Kidney (tissue), 14 donors: ENCODE measurements around the gene PHF23. TPM values are rescaled to one million over a fixed set of nuclear protein-coding genes. Genes with fewer than 3 reads are reported as not detected.
A peak's percentile ranks its signal among the peaks of the same experiment; 100 is the strongest.

Source experiments
- DNase-seq, 5 donors: peaks; one replicate each; pipeline ENCODE4 v3.0.0-alpha.2; 2013 to 2020
- FAIRE-seq: peaks from 2 replicates; lab custom pipeline; 2012; peaks lifted over from hg19 to GRCh38; lab: Jason Lieb, UNC
- H3K27ac ChIP-seq, 2 donors: one replicate each; pipeline ENCODE4 v1.7.0; 2013; ENCODE audit warnings: low read depth in 2 of 2, low read length in 2 of 2, inconsistent platforms in 1 of 2
- H3K27me3 ChIP-seq: one replicate; pipeline ENCODE4 v1.7.1; 2013; ENCODE audit warnings: low read length, inconsistent platforms; ENCODE audit not compliant: control insufficient read depth, insufficient read depth
- H3K36me3 ChIP-seq, 3 donors: one replicate each; pipeline versions ENCODE4 v1.7.0 to v1.7.1; 2013; ENCODE audit warnings: low read length in 3 of 3, control low read depth in 1 of 3, inconsistent platforms in 1 of 3; ENCODE audit not compliant: insufficient read depth in 3 of 3, control insufficient read depth in 2 of 3
- H3K4me1 ChIP-seq, 3 donors: one replicate each; pipeline versions ENCODE4 v1.7.0 to v1.7.1; 2013; ENCODE audit warnings: low read length in 3 of 3, inconsistent platforms in 1 of 3, low read depth in 1 of 3; ENCODE audit not compliant: control insufficient read depth in 2 of 3, insufficient read depth in 2 of 3
- H3K4me3 ChIP-seq, 3 donors: one replicate each; pipeline versions ENCODE4 v1.7.0 to v1.8.1; 2013; ENCODE audit warnings: low read length in 3 of 3, control low read depth in 1 of 3, inconsistent platforms in 1 of 3
- H3K9ac ChIP-seq, 3 donors: one replicate each; pipeline versions ENCODE4 v1.7.0 to v1.7.1; 2013; ENCODE audit warnings: low read length in 3 of 3, control low read depth in 1 of 3, inconsistent platforms in 1 of 3
- H3K9me3 ChIP-seq, 3 donors: one replicate each; pipeline versions ENCODE4 v1.7.0 to v1.7.1; 2013; ENCODE audit warnings: low read length in 3 of 3, control low read depth in 1 of 3, inconsistent platforms in 1 of 3; ENCODE audit not compliant: control insufficient read depth in 2 of 3, insufficient read depth in 1 of 3
- intact Hi-C: fragments of 100-400 bp; cut with DNase I; formaldehyde crosslinking; loops from one replicate; pipeline ENCODE4 v1.11.1; 2022
- microRNA-seq: library from miRNA; unstranded; fragments of <30 nt; microRNA quantifications from one replicate; pipeline ENCODE4 v1.2.0, GENCODE V29; 2020
- polyA plus RNA-seq: library from polyadenylated mRNA; stranded (reverse); fragments of 350-450 nt; fragmentation: Illumina TruSeq; extraction: RNeasy Lipid Tissue Mini Kit (QIAGEN cat#74804); gene quantifications from one replicate; pipeline ENCODE4 v1.2.3, GENCODE V29; 2014; ENCODE audit warnings: low read depth, low replicate concordance; ENCODE audit not compliant: insufficient read depth
- total RNA-seq: library from RNA; stranded (reverse); fragmentation: NEBNext Ultra II Directional; extraction: Animal tissue kit (Norgen Biotek cat#: 25700); gene quantifications from one replicate; pipeline ENCODE4 v1.2.1, GENCODE V29; 2021
- TF ChIP-seq, protein P1 (sequence below): IDR thresholded peaks from 3 replicates; pipeline ENCODE4 v1.5.1; 2012; ENCODE audit warnings: mild to moderate bottlenecking, moderate library complexity, borderline replicate concordance; ENCODE audit not compliant: insufficient read depth; ENCODE audit errors: extremely low read depth
- donor health status: control.
- donor health status: control.
- donor health status: control.
- donor health status: control.
- donor health status: control.
- donor health status: DM: yes; HTN: yes; CAD: no.
- donor health status: Normal renal cell carcinoma (clear cell type).

PHF23 gene
- total and polyA plus RNA-seq, 2 donors from 2014 or later, result 28.1 to 48.5 TPM

DNA sequence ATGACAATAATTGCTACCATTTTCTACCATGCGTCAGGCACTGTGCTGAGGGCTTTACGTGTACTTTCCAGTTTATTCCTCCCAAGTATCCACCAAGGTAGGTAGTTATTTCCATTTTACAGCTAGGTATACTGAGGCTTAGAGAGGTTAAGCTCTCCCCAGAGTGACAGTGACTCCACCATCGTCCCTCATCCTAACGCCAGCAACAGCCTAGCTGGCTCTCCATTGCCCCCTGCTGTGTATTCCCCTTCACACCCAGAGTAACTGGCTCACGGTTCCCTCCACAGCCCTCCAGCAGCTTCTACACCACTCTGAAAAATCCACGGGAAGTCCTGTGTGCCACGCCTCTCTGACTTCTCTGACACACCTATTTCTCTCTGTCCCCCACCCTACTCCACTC is 53.0 kb downstream of the PHF23 start:
- intact Hi-C loops, result no loop called here
- Histone ChIP-seq H3K4me1 (peaks cover 0 to 3% (median 3%) of the 10 kb centered on the region in 3 donors), H3K27me3 (no peaks in the 10 kb centered on the region), H3K4me3 (no peak overlapping the region), H3K27ac (no peak overlapping the region), H3K9me3 (no peaks in the 10 kb centered on the region), H3K9ac (no peak overlapping the region), H3K36me3 (no peaks in the 10 kb centered on the region)
- TF ChIP-seq, protein P1, sequence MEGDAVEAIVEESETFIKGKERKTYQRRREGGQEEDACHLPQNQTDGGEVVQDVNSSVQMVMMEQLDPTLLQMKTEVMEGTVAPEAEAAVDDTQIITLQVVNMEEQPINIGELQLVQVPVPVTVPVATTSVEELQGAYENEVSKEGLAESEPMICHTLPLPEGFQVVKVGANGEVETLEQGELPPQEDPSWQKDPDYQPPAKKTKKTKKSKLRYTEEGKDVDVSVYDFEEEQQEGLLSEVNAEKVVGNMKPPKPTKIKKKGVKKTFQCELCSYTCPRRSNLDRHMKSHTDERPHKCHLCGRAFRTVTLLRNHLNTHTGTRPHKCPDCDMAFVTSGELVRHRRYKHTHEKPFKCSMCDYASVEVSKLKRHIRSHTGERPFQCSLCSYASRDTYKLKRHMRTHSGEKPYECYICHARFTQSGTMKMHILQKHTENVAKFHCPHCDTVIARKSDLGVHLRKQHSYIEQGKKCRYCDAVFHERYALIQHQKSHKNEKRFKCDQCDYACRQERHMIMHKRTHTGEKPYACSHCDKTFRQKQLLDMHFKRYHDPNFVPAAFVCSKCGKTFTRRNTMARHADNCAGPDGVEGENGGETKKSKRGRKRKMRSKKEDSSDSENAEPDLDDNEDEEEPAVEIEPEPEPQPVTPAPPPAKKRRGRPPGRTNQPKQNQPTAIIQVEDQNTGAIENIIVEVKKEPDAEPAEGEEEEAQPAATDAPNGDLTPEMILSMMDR, result no peak
- DNase-seq, result no peak
- no peak for FAIRE-seq

Small RNA genes lying within 50 kb of the gene (microRNA-seq; reads per million reads assigned to microRNA genes)
- gene MIR324, result 788 reads per million, percentile 78 among the genes with 10 or more reads in this experiment

Other genes starting within 250 kb of the PHF23 start
Only the 30 nearest of the 36 such genes appear.
- gene SLC16A13, start 203.4 kb downstream of the PHF23 start, total RNA-seq, result 6.5 TPM
- 11.6 TPM for gene SLC16A13, start 203.4 kb downstream of the PHF23 start, polyA plus RNA-seq
- 2.1 TPM for gene SLC16A11, start 195.4 kb downstream of the PHF23 start, total RNA-seq
- 7.8 TPM for gene SLC16A11, start 195.4 kb downstream of the PHF23 start, polyA plus RNA-seq
- 16.1 TPM for gene CLEC10A, start 159.2 kb downstream of the PHF23 start, total RNA-seq
- gene CLEC10A, start 159.2 kb downstream of the PHF23 start, polyA plus RNA-seq, result 1.5 TPM
- gene ASGR2, start 124.6 kb downstream of the PHF23 start, total RNA-seq, result 1.2 TPM
- 1.4 TPM for gene ASGR2, start 124.6 kb downstream of the PHF23 start, polyA plus RNA-seq
- 2.1 TPM for gene ASGR1, start 60.1 kb downstream of the PHF23 start, total RNA-seq
- 1.4 TPM for gene ASGR1, start 60.1 kb downstream of the PHF23 start, polyA plus RNA-seq
- gene DLG4, start 19.6 kb downstream of the PHF23 start, total RNA-seq, result 18.9 TPM
- gene DLG4, start 19.6 kb downstream of the PHF23 start, polyA plus RNA-seq, result 6.6 TPM
- gene ACADVL, start 19.5 kb downstream of the PHF23 start, total RNA-seq, result 689 TPM
- 1,202 TPM for gene ACADVL, start 19.5 kb downstream of the PHF23 start, polyA plus RNA-seq
- 35.8 TPM for gene DVL2, start 4.9 kb downstream of the PHF23 start, total RNA-seq
- gene DVL2, start 4.9 kb downstream of the PHF23 start, polyA plus RNA-seq, result 18.0 TPM
- gene GABARAP, start 3.0 kb upstream of the PHF23 start, total RNA-seq, result 477 TPM
- 1,483 TPM for gene GABARAP, start 3.0 kb upstream of the PHF23 start, polyA plus RNA-seq
- gene CTDNEP1, start 12.3 kb upstream of the PHF23 start, total RNA-seq, result 113 TPM
- 124 TPM for gene CTDNEP1, start 12.3 kb upstream of the PHF23 start, polyA plus RNA-seq
- gene ELP5, start 12.8 kb upstream of the PHF23 start, total RNA-seq, result 41.9 TPM
- 110 TPM for gene ELP5, start 12.8 kb upstream of the PHF23 start, polyA plus RNA-seq
- 233 TPM for gene CLDN7, start 23.0 kb upstream of the PHF23 start, total RNA-seq
- 119 TPM for gene CLDN7, start 23.0 kb upstream of the PHF23 start, polyA plus RNA-seq
- 4.2 TPM for gene SLC2A4, start 42.3 kb upstream of the PHF23 start, total RNA-seq
- 2.8 TPM for gene SLC2A4, start 42.3 kb upstream of the PHF23 start, polyA plus RNA-seq
- 1.3 TPM for gene YBX2, start 55.2 kb upstream of the PHF23 start, total RNA-seq
- 3.3 TPM for gene YBX2, start 55.2 kb upstream of the PHF23 start, polyA plus RNA-seq
- gene EIF5A, start 68.2 kb upstream of the PHF23 start, total RNA-seq, result 306 TPM
- gene EIF5A, start 68.2 kb upstream of the PHF23 start, polyA plus RNA-seq, result 434 TPM
- 67.0 TPM for gene GPS2, start 75.9 kb upstream of the PHF23 start, total RNA-seq
- 101 TPM for gene GPS2, start 75.9 kb upstream of the PHF23 start, polyA plus RNA-seq
- 44.7 TPM for gene NEURL4, start 89.9 kb upstream of the PHF23 start, total RNA-seq
- 21.2 TPM for gene NEURL4, start 89.9 kb upstream of the PHF23 start, polyA plus RNA-seq
- gene ACAP1, start 97.1 kb upstream of the PHF23 start, total RNA-seq, result 26.0 TPM
- gene ACAP1, start 97.1 kb upstream of the PHF23 start, polyA plus RNA-seq, result 9.9 TPM
- 14.4 TPM for gene KCTD11, start 112.7 kb upstream of the PHF23 start, total RNA-seq
- 7.2 TPM for gene KCTD11, start 112.7 kb upstream of the PHF23 start, polyA plus RNA-seq
- not detected for gene TMEM95, start 115.7 kb upstream of the PHF23 start, total RNA-seq
- gene TMEM95, start 115.7 kb upstream of the PHF23 start, polyA plus RNA-seq, result not detected
- gene TNK1, start 141.6 kb upstream of the PHF23 start, total RNA-seq, result 9.3 TPM
- 7.6 TPM for gene TNK1, start 141.6 kb upstream of the PHF23 start, polyA plus RNA-seq
- 35.0 TPM for gene PLSCR3, start 155.1 kb upstream of the PHF23 start, total RNA-seq
- 26.4 TPM for gene PLSCR3, start 155.1 kb upstream of the PHF23 start, polyA plus RNA-seq
- 55.8 TPM for gene TMEM256, start 164.6 kb upstream of the PHF23 start, total RNA-seq
- 389 TPM for gene TMEM256, start 164.6 kb upstream of the PHF23 start, polyA plus RNA-seq
- gene NLGN2, start 168.4 kb upstream of the PHF23 start, total RNA-seq, result 23.4 TPM
- 7.3 TPM for gene NLGN2, start 168.4 kb upstream of the PHF23 start, polyA plus RNA-seq
- not detected for gene SPEM1, start 180.9 kb upstream of the PHF23 start, total RNA-seq
- gene SPEM1, start 180.9 kb upstream of the PHF23 start, polyA plus RNA-seq, result not detected
- gene SPEM2, start 186.2 kb upstream of the PHF23 start, total RNA-seq, result not detected
- not detected for gene SPEM2, start 186.2 kb upstream of the PHF23 start, polyA plus RNA-seq
- gene SPEM3, start 189.4 kb upstream of the PHF23 start, total RNA-seq, result not detected
- gene SPEM3, start 189.4 kb upstream of the PHF23 start, polyA plus RNA-seq, result not detected
- gene TMEM102, start 196.0 kb upstream of the PHF23 start, total RNA-seq, result 10.0 TPM
- 10.0 TPM for gene TMEM102, start 196.0 kb upstream of the PHF23 start, polyA plus RNA-seq
- gene FGF11, start 200.1 kb upstream of the PHF23 start, total RNA-seq, result 1.4 TPM
- 7.7 TPM for gene FGF11, start 200.1 kb upstream of the PHF23 start, polyA plus RNA-seq
- gene CHRNB1, start 205.6 kb upstream of the PHF23 start, total RNA-seq, result 11.9 TPM
- 19.3 TPM for gene CHRNB1, start 205.6 kb upstream of the PHF23 start, polyA plus RNA-seq